COLO829 (cell line): Measurements from ENCODE around the gene KCNH8.

Experiments
- DNase-seq: peaks from one replicate; pipeline ENCODE4 v3.0.0; 2012; ENCODE audit warnings: low spot score

Gene KCNH8

GRCh38 chr3:19384868-19385267 lies 236.6 kb downstream of the KCNH8 start:
- no peak for DNase-seq

- DNase-seq = no peak
These were observed 243.8 kb downstream of the KCNH8 start for GRCh38 chr3:19392150-19392549.

- no peak for DNase-seq
These were observed 246.6 kb downstream of the KCNH8 start for GRCh38 chr3:19394946-19395345.

- DNase-seq = no peak
These were observed 248.4 kb downstream of the KCNH8 start for GRCh38 chr3:19396726-19397125.

GRCh38 chr3:19399356-19399755 lies 251.0 kb downstream of the KCNH8 start:
- no peak for DNase-seq

- no peak for DNase-seq
These were observed 251.5 kb downstream of the KCNH8 start for GRCh38 chr3:19399836-19400235.

GRCh38 chr3:19420159-19420558 lies 271.8 kb downstream of the KCNH8 start:
- no peak for DNase-seq

GRCh38 chr3:19425825-19426224 lies 277.5 kb downstream of the KCNH8 start:
- DNase-seq = no peak

GRCh38 chr3:19427422-19428149 lies 279.3 kb downstream of the KCNH8 start:
- no peak for DNase-seq

- DNase-seq = no peak
These were observed 280.4 kb downstream of the KCNH8 start for GRCh38 chr3:19428729-19429128.

- no peak for DNase-seq
These were observed 284.4 kb downstream of the KCNH8 start for GRCh38 chr3:19432669-19433068.

GRCh38 chr3:19436746-19437145 lies 288.4 kb downstream of the KCNH8 start:
- DNase-seq = no peak

- DNase-seq = no peak
These were observed 291.6 kb downstream of the KCNH8 start for GRCh38 chr3:19439944-19440343.

GRCh38 chr3:19446138-19446537 lies 297.8 kb downstream of the KCNH8 start:
- DNase-seq = no peak

GRCh38 chr3:19446687-19447086 lies 298.4 kb downstream of the KCNH8 start:
- no peak for DNase-seq

GRCh38 chr3:19455546-19455945 lies 307.2 kb downstream of the KCNH8 start:
- DNase-seq = no peak

GRCh38 chr3:19456738-19457137 lies 308.4 kb downstream of the KCNH8 start:
- DNase-seq = no peak

- DNase-seq = no peak
These were observed 309.1 kb downstream of the KCNH8 start for GRCh38 chr3:19457449-19457848.

- DNase-seq = no peak
These were observed 319.5 kb downstream of the KCNH8 start for GRCh38 chr3:19467761-19468160.

- no peak for DNase-seq
These were observed 322.8 kb downstream of the KCNH8 start for GRCh38 chr3:19471138-19471537.

GRCh38 chr3:19473971-19474580 lies 325.8 kb downstream of the KCNH8 start:
- no peak for DNase-seq

GRCh38 chr3:19476281-19476680 lies 328.0 kb downstream of the KCNH8 start:
- DNase-seq = no peak

- no peak for DNase-seq
These were observed 337.0 kb downstream of the KCNH8 start for GRCh38 chr3:19485267-19485666.

- DNase-seq = no peak
These were observed 339.1 kb downstream of the KCNH8 start for GRCh38 chr3:19487386-19487785.
